ENCODE measurements around the gene COL26A1.

DNA sequence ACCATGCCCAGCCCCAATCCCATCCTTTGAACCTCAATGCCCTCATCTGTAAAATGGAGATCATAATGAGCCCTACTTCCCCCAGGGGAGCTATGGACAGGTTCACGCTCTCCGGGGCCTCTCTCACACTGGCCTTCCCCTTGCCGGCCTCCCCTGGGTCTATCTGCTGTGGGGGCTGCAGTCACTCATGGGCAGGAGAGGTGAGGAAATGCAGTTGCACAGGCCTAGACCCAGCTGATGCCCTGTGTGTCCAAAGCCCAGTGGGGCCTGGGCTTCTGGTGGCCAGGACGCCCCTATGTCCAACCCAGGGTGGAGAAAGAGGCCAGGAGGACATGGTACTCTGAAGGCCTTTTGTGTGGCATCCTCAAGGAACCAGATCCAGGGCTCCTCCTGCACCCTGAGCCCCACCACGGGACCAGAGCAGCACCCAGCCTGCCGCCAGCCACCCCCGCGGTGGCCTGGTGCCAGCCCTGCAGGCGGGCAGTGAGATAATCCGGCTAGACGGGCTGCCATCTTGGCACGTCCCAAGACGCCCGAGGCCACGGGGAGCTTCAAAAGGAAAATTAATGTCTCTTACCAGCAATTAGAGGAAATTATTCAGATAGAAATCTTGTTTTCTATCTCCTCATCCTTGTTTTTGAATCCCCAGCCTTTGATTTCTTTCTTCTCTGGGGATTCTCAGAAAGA lies 227.4 kb downstream of the COL26A1 start:
- TF ChIP-seq EZH2 (IDR thresholded peaks at IDR 0.05): no peak
- TF ChIP-seq POLR2AphosphoS5 (IDR thresholded peaks at IDR 0.05; ENCODE audit: borderline replicate concordance, low read depth, low read length): no peak; the same call in 1 of the 2 replicates

Measured in SK-N-MC (cell line).